DOHH2 (cell line): Measurements from ENCODE around the gene NKPD1.

Experiments used
- H3F3A ChIP-seq: fragments of 200-600 bp; sonication (generic), shearing (Covaris generic); 2 replicates; pipeline ENCODE4 v1.6.0; 2016; ENCODE audit warnings: antibody characterized with exemption, mild to moderate bottlenecking; ENCODE audit not compliant: control insufficient read depth, insufficient read depth
- H3K27ac ChIP-seq: fragments of 200-600 bp; sonication (generic); 2 replicates; pipeline ENCODE4 v1.5.1; 2014; ENCODE audit warnings: low read depth, mild to moderate bottlenecking, low read length, moderate library complexity
- H3K27me3 ChIP-seq: fragments of 200-600 bp; sonication (generic); 2 replicates; pipeline ENCODE4 v1.6.1; 2014; ENCODE audit warnings: mild to moderate bottlenecking, low read length, mixed read lengths; ENCODE audit not compliant: control insufficient read depth
- H3K36me3 ChIP-seq: fragments of 200-600 bp; sonication (generic); 2 replicates; pipeline ENCODE4 v1.6.1; 2014; ENCODE audit warnings: mild to moderate bottlenecking, low read length, moderate library complexity, mixed read lengths; ENCODE audit not compliant: control insufficient read depth
- H3K4me1 ChIP-seq: fragments of 200-600 bp; sonication (generic); 2 replicates; pipeline ENCODE4 v1.6.1; 2014; ENCODE audit warnings: mild to moderate bottlenecking, low read length, mixed read lengths; ENCODE audit not compliant: control insufficient read depth
- H3K4me2 ChIP-seq: fragments of 200-600 bp; sonication (generic); 2 replicates; pipeline ENCODE4 v1.6.0; 2014; ENCODE audit warnings: mild to moderate bottlenecking, low read length, moderate library complexity
- H3K4me3 ChIP-seq: fragments of 200-600 bp; sonication (generic); 2 replicates; pipeline ENCODE4 v1.5.1; 2014; ENCODE audit warnings: mild to moderate bottlenecking, low read length, mixed read lengths
- H3K79me2 ChIP-seq: fragments of 200-600 bp; sonication (generic); 2 replicates; pipeline ENCODE4 v1.6.1; 2014; ENCODE audit warnings: mild to moderate bottlenecking, low read length, mixed read lengths; ENCODE audit not compliant: control insufficient read depth
- H3K9me2 ChIP-seq: fragments of 200-600 bp; sonication (generic); replicated peaks from 2 replicates; pipeline ENCODE4 v1.6.1; 2014; ENCODE audit warnings: mild to moderate bottlenecking, low read length, mixed read lengths; ENCODE audit not compliant: control insufficient read depth
- H3K9me3 ChIP-seq: fragments of 200-600 bp; sonication (generic); 2 replicates; pipeline ENCODE4 v1.6.1; 2014; ENCODE audit warnings: antibody characterized with exemption, low read length, mixed read lengths; ENCODE audit not compliant: control insufficient read depth, insufficient read depth
- H4K20me1 ChIP-seq: fragments of 200-600 bp; sonication (generic); 2 replicates; pipeline ENCODE4 v1.6.0; 2014; ENCODE audit warnings: low read depth, mild to moderate bottlenecking, antibody characterized with exemption, low read length, moderate library complexity; ENCODE audit not compliant: control insufficient read depth, insufficient read depth
- EZH2phosphoT487 ChIP-seq: fragments of 200-600 bp; sonication (generic); IDR thresholded peaks from 2 replicates; pipeline ENCODE4 v1.6.1; 2017; ENCODE audit warnings: borderline replicate concordance, mild to moderate bottlenecking, antibody characterized with exemption, low read length, moderate library complexity, mixed read lengths
- TF ChIP-seq, protein P1 (sequence below): fragments of 200-600 bp; sonication (generic); IDR thresholded peaks from one replicate; pipeline ENCODE4 v1.5.1; 2014; ENCODE audit warnings: antibody characterized with exemption, mild to moderate bottlenecking, low read depth, low read length; ENCODE audit not compliant: poor library complexity, severe bottlenecking

The NKPD1 gene

DNA sequence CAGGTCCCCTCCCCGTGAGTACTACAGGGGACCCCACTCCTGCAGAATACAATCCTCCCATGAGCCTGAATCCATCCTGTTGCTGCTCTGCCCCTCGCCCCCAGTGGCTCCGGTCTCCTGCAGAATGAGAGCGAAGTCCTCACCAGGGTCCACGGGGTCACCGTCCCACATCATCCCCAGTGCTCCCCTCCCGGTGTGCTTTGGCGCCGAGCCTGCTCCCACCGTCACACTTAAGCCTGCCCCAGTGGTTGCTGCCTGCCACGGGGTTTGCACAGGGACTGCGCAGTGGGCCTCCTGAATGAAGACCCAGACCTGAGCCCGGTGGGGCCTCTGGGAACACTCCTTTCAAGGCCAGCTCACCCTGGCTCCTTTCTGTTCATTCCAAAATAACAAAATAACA is 30.5 kb downstream of the NKPD1 start:
- Histone ChIP-seq H3K4me2 (no peak overlapping the region), H3K4me1 (peaks cover 44% of the 10 kb centered on the region), H3K27ac (no peak overlapping the region), H3K79me2 (peaks cover 86% of the 10 kb centered on the region), H3K9me2 (no peaks in the 10 kb centered on the region), H3K27me3 (no peaks in the 10 kb centered on the region), H3K4me3 (no peak overlapping the region), H4K20me1 (peaks cover 13% of the 10 kb centered on the region), H3F3A (peaks cover 14% of the 10 kb centered on the region), H3K9me3 (no peaks in the 10 kb centered on the region), H3K36me3 (no peaks in the 10 kb centered on the region)
- no peak for TF ChIP-seq EZH2phosphoT487
- TF ChIP-seq, protein P1, sequence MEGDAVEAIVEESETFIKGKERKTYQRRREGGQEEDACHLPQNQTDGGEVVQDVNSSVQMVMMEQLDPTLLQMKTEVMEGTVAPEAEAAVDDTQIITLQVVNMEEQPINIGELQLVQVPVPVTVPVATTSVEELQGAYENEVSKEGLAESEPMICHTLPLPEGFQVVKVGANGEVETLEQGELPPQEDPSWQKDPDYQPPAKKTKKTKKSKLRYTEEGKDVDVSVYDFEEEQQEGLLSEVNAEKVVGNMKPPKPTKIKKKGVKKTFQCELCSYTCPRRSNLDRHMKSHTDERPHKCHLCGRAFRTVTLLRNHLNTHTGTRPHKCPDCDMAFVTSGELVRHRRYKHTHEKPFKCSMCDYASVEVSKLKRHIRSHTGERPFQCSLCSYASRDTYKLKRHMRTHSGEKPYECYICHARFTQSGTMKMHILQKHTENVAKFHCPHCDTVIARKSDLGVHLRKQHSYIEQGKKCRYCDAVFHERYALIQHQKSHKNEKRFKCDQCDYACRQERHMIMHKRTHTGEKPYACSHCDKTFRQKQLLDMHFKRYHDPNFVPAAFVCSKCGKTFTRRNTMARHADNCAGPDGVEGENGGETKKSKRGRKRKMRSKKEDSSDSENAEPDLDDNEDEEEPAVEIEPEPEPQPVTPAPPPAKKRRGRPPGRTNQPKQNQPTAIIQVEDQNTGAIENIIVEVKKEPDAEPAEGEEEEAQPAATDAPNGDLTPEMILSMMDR = no peak

DNA sequence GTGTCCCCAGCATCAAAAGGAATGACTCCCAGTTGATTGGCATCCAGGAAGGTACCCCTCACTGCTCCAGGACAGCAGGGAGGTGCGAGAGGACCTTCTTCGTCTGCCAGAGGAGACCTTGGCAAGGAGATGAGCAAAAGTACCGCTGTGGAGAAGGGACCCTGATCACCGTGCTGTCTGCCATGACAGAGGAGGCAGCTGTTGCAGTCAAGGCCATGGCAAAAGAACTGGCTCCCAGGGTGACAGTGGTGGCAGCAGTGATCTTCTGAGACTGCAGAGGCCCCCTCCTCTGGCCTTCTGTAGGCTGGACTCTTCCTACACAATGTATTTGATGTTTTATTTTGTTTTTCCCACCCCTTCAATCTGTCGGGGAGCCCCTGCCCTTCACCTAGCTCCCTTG is 32.0 kb downstream of the NKPD1 start:
- Histone ChIP-seq H4K20me1 (peaks cover 13% of the 10 kb centered on the region), H3F3A (peaks cover 5% of the 10 kb centered on the region), H3K79me2 (peaks cover 86% of the 10 kb centered on the region), H3K36me3 (no peaks in the 10 kb centered on the region), H3K9me3 (no peaks in the 10 kb centered on the region), H3K4me2 (no peak overlapping the region), H3K27ac (no peak overlapping the region), H3K4me1 (peaks cover 29% of the 10 kb centered on the region), H3K9me2 (no peaks in the 10 kb centered on the region), H3K4me3 (no peak overlapping the region), H3K27me3 (no peaks in the 10 kb centered on the region)
- TF ChIP-seq, protein P1 = no peak
- TF ChIP-seq EZH2phosphoT487 = no peak

DNA sequence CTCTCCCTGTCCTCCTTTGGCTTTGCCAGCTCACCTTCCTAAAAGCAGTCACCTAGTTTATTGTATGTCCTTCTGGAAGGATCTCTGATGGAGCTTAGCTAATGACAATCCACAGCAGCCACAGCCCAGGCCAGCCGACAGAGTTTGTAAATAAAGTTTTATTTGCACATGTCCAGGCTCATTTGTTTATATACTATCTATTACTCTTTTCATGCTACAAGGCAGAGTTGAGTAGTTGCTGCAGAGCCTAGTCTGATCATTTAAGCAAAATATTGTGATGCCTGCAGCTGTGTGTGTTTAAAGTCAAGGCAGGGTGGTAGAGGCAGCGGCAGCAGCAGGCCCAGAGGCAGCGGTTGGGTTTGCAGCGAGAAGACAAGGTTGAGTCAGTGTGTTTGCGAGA is 32.6 kb downstream of the NKPD1 start:
- no peaks in the 10 kb centered on the region for H3K9me3 ChIP-seq
- H3K36me3 ChIP-seq = no peaks in the 10 kb centered on the region
- TF ChIP-seq, protein P1 = no peak
- TF ChIP-seq EZH2phosphoT487 = no peak
- H3K27me3 ChIP-seq = no peaks in the 10 kb centered on the region
- no peak overlapping the region for H3K4me2 ChIP-seq
- peaks cover 23% of the 10 kb centered on the region for H3K4me1 ChIP-seq
- H3K4me3 ChIP-seq = no peak overlapping the region
- H3K79me2 ChIP-seq = peaks cover 86% of the 10 kb centered on the region
- H3K9me2 ChIP-seq = no peaks in the 10 kb centered on the region
- peaks cover 4% of the 10 kb centered on the region for H3F3A ChIP-seq
- peaks cover 13% of the 10 kb centered on the region for H4K20me1 ChIP-seq
- H3K27ac ChIP-seq = no peak overlapping the region

DNA sequence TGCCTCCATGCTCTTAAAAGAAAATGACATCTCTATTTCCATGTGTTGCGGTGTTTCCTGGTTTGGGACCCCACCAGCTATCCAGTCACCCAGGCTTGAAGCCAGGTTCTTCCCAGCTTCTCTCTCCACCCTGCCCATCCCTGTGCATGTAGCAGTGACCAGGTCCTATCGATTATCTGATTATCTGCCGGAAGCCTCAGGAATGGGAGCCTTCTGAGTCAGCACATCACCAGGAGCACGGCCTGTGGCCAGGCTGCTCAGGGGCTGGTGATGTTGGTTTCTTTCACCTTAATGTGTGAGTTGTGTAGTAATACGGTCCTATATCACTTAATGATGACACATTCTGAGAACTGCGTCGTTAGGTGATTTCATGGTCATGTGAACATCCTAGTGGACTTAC is 34.1 kb downstream of the NKPD1 start:
- H3K4me1 ChIP-seq = peaks cover 23% of the 10 kb centered on the region
- H3K36me3 ChIP-seq = no peaks in the 10 kb centered on the region
- peaks cover 87% of the 10 kb centered on the region for H3K79me2 ChIP-seq
- H3K27ac ChIP-seq = no peak overlapping the region
- H3K9me3 ChIP-seq = no peaks in the 10 kb centered on the region
- peaks cover 4% of the 10 kb centered on the region for H3F3A ChIP-seq
- TF ChIP-seq, protein P1 = no peak
- TF ChIP-seq EZH2phosphoT487 = no peak
- peaks cover 16% of the 10 kb centered on the region for H4K20me1 ChIP-seq
- no peak overlapping the region for H3K4me3 ChIP-seq
- no peaks in the 10 kb centered on the region for H3K9me2 ChIP-seq
- H3K27me3 ChIP-seq = no peaks in the 10 kb centered on the region
- H3K4me2 ChIP-seq = no peak overlapping the region
